Non-pigmented ciliary epithelial cell (primary cell): ENCODE results near the gene TOR1A.
"Not testable (repeated sequence)": the region's sequence is repeated elsewhere in the genome, so short reads cannot be mapped to it uniquely, and the experiment has no call there.

Experiments used
- DNase-seq: peaks from one replicate; pipeline ENCODE4 v3.0.0-alpha.2; 2010; ENCODE audit warnings: low read depth

TOR1A gene

DNA sequence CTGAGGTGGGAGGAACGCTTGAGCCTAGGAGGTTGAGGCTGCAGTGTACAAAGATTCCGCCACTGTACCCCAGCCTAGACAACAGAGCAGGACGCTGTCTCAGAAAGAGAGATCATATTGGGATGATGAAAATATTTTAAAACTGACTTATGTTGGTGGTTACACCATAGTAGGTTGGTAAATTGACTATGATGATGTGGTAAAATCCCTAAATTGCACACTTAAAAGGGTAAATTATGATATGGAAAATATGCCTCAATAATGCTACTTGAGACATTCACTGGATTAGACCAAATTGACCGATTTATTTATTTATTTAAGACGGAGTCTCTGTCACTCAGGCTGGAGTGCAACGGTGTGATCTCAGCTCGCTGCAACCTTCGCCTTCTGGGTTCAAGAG lies 42.8 kb downstream of the TOR1A start:
- DNase-seq = no peak

DNA sequence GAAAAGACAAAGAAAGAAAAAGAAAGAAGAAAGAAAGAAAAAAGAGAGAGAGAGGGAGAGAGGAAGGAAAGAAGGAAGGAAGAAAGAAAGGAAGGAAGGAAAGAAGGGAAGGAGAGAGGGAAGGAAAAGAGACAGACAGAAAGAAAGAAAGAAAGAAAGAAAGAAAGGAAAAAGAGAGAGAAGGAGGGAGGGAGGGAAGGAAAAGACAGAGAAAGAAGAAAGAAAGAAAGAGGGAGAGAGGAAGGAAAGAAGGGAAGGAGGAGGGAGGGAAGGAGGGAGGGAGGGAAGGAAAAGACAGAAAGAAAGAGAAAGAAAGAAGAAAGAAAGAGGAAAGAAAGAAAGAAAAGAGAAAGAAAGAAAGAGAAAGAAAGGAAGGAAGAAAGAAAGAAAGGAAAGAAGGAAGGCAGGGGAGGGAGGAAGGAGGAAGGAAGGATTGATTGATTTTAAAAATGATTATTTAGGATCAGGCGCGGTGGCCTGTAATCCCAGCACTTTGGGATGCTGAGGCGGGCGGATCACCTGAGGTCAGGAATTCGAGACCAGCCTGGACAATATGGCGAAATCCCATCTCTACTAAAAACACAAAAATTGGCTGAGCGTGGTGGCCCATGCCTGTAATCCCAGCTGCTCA lies 44.3 kb downstream of the TOR1A start:
- DNase-seq = no peak

- DNase-seq = no peak
Observed at GRCh38 chr9:129778469-129778868, 45.5 kb downstream of the TOR1A start.

DNA sequence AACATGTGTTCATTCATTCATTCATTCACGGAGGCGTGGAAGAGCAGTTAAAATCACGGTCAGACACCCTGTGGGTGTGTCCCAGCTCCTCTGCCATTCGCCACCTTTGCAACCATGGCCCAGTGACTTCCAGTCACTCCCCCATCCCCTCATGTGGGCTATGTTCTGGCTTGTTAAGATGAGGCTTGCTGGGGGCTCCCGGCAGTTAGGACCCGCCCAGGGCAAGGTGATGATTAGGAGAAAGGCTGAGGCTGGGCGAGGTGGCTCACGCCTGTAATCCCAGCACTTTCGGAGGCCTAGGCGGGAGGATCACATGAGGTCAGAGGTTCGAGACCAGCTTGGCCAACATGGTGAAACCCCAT lies 46.2 kb downstream of the TOR1A start:
- no peak for DNase-seq

DNA sequence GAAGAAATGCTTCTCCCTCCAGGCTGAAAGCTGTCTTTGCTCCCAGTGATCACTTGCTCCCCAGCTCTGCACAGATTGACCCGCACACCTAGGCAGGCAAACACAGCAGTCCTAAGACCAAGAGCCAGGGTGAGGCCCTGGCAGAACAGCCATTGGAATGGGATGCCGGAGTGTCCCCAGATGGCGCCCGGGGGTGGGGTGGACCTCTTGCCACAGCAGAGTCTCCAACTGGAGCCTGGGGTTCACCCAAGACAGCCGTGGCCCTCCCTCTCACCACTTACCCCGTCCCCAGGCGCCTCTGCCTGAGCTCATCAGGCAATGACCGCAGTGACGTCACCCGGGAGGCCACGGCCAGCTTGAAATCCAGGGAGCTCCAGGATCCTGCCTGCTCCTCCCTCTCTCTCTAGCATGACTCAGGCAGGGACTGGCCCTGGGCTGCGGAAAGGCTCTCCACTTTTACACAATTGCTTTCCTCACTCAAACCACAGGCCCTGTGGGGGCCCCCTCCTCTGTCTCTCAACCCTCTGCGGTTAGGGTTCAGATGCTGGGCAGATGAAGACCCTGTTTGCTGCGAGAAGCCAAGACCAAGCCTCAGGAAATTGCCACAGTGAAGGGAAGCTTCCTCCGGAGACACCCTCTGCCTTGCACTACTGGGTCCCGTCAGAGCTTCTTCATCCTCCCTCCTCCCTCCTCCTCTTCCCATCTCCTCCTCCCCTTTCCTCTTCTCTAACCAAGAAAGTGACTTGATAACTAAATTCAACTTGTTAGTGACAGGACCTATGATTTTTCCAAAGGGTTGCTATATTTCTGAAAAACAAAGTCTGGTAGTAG lies 46.8 kb downstream of the TOR1A start:
- peak; percentile 98 for DNase-seq

GRCh38 chr9:129776566-129776937 lies 47.4 kb downstream of the TOR1A start:
- no peak for DNase-seq

DNA sequence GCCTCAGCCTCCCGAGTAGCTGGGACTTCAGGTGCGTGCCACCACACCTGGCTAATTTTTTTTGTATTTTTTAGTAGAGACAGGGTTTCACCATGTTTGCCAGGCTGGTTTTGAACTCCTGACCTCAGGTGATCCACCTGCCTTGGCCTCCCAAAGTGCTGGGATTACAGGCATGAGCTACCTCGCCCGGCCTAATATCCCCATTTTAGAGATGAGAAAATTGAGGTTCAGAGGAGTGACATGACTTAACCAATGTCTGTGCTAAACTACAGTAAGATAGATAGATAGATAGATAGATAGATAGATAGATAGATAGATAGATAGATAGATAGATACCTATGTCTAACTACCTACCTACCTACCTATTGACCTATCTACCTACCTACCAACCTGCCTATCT lies 47.8 kb downstream of the TOR1A start:
- DNase-seq = not testable (repeated sequence)

DNA sequence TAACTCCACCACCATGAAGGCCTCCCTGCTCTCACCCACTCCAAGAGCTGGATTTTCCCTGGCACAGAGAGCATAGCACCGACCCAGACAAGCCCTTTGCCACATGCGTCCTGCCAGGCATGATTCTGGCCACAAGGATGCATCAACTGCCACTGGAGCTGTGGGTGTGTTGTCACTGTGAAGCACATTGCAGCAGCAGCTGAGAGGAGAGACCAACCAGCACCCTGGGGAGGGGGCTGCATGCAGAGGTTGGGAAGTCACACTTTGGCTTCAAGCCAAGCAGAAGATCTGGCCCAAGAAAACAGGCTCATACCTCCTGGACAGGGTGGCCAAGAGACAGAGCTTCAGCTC lies 48.5 kb downstream of the TOR1A start:
- DNase-seq = no peak

DNA sequence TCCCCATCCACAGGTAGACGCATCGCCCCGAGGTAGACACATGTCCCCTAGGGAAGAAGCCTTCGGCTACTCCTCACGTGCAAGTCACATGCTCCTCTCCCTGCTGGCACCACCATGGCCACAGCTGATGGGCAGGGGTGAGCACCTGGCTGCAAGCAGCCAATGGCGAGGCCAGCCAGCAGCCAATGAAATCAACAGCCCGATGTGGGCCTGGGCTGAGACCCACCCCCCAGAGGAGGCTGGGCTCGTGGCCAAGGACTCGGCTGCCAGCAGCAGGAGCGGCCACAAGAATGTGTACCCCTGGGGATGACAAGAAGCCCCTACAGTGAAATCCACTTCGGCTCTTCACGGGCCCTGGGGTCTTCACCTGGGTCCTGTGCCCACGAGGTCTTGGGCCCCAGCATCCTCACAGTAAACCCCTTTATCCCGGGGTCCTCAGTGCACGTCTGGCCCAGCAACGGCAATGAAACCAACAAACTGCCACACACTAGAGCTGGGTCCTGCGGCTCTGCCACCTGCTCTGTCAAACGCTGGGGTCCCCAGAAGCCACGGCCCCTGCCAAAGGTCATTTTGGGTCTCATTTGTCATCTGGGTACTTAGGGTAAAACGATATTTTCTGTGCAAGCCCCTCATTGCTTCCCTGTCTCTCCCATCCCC lies 49.0 kb downstream of the TOR1A start:
- DNase-seq = no peak

DNA sequence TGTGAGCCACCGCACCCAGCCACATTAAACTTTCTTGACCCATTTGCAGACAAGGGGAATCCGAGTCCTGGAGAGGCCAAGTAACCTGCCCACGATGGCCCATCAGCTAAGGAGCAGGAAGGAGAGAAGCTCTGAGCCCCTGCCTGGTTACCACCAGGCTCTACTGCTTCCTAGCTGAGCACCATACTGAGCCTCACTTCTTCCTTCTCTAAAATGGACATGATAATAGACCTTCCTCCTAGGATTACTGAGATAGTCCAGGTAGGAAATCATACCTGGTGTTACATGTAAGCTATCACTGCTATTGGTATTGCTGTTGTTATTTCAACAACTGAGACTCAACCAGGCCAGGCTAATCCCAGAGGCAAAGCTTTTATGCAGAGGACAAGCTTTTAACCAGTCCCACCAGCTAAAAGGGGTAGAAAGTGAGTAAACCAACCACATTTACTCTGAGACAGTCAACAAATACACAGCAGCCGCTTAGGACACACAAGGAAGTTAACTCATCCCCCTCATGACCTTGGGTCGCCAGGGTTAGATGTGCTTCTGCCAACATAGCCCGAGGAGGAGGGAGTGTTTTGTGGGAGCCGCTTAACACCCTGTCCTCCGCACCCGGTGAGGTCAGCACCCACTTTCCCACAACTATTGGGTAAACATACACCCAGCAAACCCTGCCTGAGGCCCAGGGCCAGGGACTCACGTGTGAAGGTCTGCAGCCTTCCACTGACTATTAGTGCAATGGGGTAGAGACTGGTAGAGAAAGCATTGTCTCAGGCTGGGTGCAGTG lies 50.5 kb downstream of the TOR1A start:
- DNase-seq = no peak

DNA sequence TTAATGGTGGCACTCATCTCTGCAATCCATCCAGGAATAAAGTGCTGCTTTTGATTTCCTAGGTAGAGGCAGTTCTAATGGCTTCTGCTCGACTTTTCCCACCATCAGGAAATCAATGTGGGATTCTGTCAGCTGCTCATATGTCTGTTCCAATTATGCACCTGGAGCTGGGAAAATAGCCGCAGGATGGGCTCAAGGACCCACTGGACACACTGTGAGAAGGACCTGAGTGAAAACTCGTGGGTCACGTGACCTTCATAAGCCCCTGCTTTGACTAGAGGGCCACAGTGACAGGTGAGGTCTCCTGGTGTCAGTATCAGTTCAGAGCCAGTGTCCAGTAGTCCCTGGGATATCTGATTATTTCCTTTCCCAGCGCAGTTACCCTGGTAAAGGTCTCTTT lies 53.2 kb downstream of the TOR1A start:
- no peak for DNase-seq

DNA sequence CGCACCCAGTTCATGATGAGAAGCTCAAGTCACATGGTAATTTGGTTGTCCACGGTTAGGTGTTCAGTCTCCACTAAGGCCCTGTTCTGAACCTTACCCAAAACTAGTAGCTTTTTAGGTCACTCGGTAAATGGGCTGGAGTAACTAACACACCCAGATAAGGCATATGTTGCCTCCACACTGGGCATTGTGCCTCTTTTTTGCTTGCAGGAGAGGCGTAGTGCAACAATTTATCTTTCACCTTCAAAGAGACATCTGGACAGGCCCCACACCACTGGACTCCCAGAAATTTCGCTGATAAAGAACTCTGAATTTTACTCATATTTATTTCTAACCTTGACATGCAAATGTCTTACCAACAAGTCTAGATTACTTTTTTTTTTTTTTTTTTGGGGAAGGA lies 54.3 kb downstream of the TOR1A start:
- DNase-seq = no peak

GRCh38 chr9:129768486-129768885 lies 55.5 kb downstream of the TOR1A start:
- DNase-seq = no peak

GRCh38 chr9:129765764-129766317 lies 58.1 kb downstream of the TOR1A start:
- DNase-seq = no peak

DNA sequence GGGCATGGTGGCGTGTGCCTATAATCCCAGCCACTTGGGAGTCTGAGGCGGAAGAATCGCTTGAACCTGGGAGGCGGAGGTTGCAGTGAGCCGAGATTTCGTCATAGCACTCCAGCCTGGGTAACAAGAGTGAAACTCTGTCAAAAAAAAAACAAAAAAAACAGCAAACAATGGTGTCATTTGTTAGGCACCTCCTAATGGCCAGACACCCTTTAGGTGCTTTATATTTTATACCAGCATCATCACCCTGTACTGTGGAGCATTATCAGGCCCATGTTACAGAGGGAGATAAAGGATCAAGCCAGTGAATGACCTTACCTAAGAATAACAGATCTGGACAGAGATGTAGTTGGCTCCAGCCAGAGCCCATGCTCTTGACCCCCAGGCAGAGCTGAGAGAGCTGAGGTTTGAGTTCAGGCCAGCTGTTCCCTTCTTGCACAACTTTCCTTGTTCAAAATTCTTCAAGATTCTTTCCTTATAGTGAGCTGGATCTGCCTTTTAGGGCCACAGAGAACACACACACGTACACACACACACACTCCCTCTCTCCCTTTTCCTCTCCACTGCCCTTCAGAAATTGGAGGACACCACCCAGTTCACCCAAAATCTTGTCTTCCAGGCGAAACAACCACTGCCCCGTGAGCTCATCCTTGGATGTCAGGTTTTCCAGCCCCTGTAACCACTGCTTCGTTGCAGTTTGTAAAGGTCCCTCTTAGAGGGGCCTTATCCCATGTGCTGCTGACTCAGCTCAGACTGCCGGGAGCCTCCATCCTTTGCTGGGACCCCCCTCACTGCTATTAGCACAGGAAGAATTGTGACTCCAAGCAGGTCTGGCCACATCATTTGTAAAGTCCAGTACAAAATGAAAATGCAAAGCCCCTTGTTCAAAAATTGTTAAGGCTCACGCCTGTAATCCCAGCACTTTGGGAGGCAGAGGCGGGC lies 60.7 kb downstream of the TOR1A start:
- DNase-seq = no peak
